Upper lobe of left lung (tissue), 6 donors: ENCODE results near the gene CSF3R. TPM values are rescaled to one million over a fixed set of nuclear protein-coding genes. Genes with fewer than 3 reads are reported as not detected.
A peak's percentile ranks its signal among the peaks of the same experiment; 100 is the strongest.
"Not testable (repeated sequence)": the region's sequence is repeated elsewhere in the genome, so short reads cannot be mapped to it uniquely, and the experiment has no call there.

Experiments used
- ATAC-seq, 2 donors: fragments of 200-7000 bp; cut with Tn5 transposase; one replicate each; pipeline ENCODE4 v1.9.1; 2022; ENCODE audit warnings: mild to moderate bottlenecking in 2 of 2, moderate library complexity in 2 of 2; ENCODE audit not compliant: low FRiP score in 2 of 2
- DNase-seq, 2 donors: peaks; one replicate each; pipeline ENCODE4 v3.0.0-alpha.2; 2019 to 2020
- H3K27ac ChIP-seq, 4 donors: fragments of 200-600 bp; sonication (generic); one replicate each; pipeline ENCODE4 v1.5.1; 2016 to 2019
- H3K27me3 ChIP-seq, 4 donors: fragments of 200-600 bp; sonication (generic); one replicate each; pipeline ENCODE4 v1.5.1; 2017 to 2019
- H3K36me3 ChIP-seq, 4 donors: fragments of 200-600 bp; sonication (generic); one replicate each; pipeline ENCODE4 v1.5.1; 2016 to 2019
- H3K4me1 ChIP-seq, 4 donors: fragments of 200-600 bp; sonication (generic); one replicate each; pipeline ENCODE4 v1.5.1; 2018 to 2019
- H3K4me3 ChIP-seq, 4 donors: fragments of 200-600 bp; sonication (generic); one replicate each; pipeline ENCODE4 v1.5.1; 2017 to 2019; ENCODE audit warnings: mild to moderate bottlenecking in 2 of 4, moderate library complexity in 1 of 4
- H3K9me3 ChIP-seq, 4 donors: fragments of 200-600 bp; sonication (generic); one replicate each; pipeline ENCODE4 v1.5.1; 2018 to 2019
- EP300 ChIP-seq, 4 donors: sonication (generic); formaldehyde crosslinking; IDR thresholded peaks; one replicate each; pipeline ENCODE4 v1.5.1; 2017; ENCODE audit warnings: antibody characterized with exemption in 4 of 4, control low read depth in 2 of 4
- POLR2A ChIP-seq, 4 donors: fragments of 450-650 bp; IDR thresholded peaks; one replicate each; pipeline ENCODE4 v1.5.1; 2016 to 2017; ENCODE audit warnings: antibody characterized with exemption in 4 of 4, mild to moderate bottlenecking in 2 of 4
- POLR2AphosphoS5 ChIP-seq, 2 donors: sonication (generic); formaldehyde crosslinking; IDR thresholded peaks; one replicate each; pipeline ENCODE4 v1.5.1; 2017; ENCODE audit warnings: antibody characterized with exemption in 2 of 2
- WGBS, 2 donors: methylation state at CpG; one replicate each; pipeline ENCODE4 v1.1.5; 2017 to 2018; 5-methylcytosine and 5-hydroxymethylcytosine counted together
- total RNA-seq, 6 donors: library from RNA; depleted of rRNA in 4 of 6; stranded (reverse); fragments of >200 nt in 4 of 6; gene quantifications; one replicate each; pipeline versions ENCODE4 v1.1.0 to v1.2.1, GENCODE V29; 2016 to 2021
- TF ChIP-seq, protein P1 (sequence below), 6 experiments: fragments of 450-650 bp in 4 of 6; fragments of 200-600 bp in 2 of 6; sonication (generic) in 2 of 6; IDR thresholded peaks; one replicate each; pipeline ENCODE4 v1.5.1; 2016 to 2019; ENCODE audit warnings: antibody characterized with exemption in 6 of 6
- donor health status: DM: no; HTN: no; CAD: no; lungs with moderate emphysema.
- donor health status: DM: no; HTN: yes; CAD: no; lungs with severe emphysema.

Gene CSF3R
- total RNA-seq, 6 donors from 2014 or later = 192 to 851 (median 261) TPM

DNA sequence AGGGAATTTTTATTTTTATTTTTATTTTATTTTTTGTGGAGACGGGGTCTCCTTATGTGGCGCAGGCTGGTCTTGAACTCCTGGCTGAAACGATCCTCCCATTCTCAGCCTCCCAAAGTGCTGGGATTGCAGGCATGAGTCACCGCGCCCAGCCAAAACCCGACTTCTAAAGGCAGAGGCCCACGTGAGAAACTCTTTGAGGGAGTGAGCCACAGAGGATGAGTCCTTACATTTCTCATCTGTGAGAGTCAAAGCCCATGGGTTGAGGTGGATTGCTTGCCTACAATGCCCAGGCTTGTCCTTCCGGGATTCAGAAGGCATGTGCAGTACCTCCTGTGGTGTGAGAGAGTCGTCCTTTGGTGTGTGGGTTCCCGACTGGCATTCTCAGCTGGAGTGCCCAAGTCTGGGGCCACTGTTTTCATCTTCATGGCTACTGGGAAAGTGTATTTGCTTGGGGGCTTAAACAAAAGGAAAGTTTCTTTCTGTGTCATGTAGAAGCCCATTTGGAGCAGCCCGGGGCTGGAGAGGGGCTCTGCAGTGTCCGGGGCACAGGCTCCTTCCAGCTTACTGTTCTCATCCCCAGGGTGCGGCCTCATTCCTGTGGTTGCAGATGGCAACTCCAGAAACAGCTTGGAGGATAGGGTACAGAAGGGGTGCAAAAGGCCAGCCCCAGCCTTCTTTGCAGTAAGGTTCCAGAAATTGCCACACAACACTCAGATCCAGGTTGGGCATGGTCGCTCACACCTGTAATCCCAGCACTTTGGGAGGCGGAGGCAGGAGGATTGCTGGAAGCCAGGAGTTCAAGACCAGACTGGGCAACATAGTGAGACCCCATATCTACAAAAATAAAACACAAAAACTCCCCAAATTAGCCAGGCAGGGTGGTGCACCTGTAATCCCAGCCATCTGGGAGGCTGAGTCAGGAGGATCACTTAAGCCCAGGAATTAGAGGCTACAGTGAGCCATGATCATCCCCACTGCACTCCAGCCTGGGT is 29.4 kb upstream of the CSF3R start:
- H3K27ac ChIP-seq = no peak overlapping the region
- DNase-seq = no peak
- no peak for ATAC-seq
- H3K9me3 ChIP-seq = no peaks in the 10 kb centered on the region
- H3K27me3 ChIP-seq = no peaks in the 10 kb centered on the region
- H3K4me1 ChIP-seq = peaks cover 0 to 11% (median 2%) of the 10 kb centered on the region in 4 donors
- H3K36me3 ChIP-seq = no peaks in the 10 kb centered on the region
- H3K4me3 ChIP-seq = no peak overlapping the region
- WGBS, 2 donors = 79 to 80% methylated on average over 13 to 15 of the region's 15 CpGs
- TF ChIP-seq EP300 (IDR thresholded peaks at IDR 0.05) (no peak), POLR2AphosphoS5 (IDR thresholded peaks at IDR 0.05) (no peak), POLR2A (IDR thresholded peaks at IDR 0.05) (no peak)
- TF ChIP-seq, protein P1, sequence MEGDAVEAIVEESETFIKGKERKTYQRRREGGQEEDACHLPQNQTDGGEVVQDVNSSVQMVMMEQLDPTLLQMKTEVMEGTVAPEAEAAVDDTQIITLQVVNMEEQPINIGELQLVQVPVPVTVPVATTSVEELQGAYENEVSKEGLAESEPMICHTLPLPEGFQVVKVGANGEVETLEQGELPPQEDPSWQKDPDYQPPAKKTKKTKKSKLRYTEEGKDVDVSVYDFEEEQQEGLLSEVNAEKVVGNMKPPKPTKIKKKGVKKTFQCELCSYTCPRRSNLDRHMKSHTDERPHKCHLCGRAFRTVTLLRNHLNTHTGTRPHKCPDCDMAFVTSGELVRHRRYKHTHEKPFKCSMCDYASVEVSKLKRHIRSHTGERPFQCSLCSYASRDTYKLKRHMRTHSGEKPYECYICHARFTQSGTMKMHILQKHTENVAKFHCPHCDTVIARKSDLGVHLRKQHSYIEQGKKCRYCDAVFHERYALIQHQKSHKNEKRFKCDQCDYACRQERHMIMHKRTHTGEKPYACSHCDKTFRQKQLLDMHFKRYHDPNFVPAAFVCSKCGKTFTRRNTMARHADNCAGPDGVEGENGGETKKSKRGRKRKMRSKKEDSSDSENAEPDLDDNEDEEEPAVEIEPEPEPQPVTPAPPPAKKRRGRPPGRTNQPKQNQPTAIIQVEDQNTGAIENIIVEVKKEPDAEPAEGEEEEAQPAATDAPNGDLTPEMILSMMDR (IDR thresholded peaks at IDR 0.05) = no peak

DNA sequence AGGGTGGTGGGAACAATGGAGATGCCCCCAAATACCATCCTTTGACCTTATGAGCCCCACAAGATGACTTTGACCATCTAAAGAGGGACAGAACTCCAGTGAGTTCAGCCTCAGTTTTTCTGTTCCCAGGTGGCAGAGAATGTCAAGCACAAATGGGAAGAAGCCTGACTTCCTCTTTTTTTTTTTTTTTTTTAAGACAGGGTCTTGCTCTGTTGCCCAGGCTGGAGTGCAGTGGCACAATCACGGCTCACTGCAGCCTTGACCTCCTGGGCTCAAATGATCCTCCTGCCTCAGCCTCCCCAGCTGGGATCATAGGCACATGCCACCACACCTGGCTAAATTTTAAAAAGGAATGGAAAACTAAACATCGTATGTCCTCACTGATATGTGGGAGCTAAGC is 28.5 kb upstream of the CSF3R start:
- 85 to 88% methylated on average over 2 of the region's 2 CpGs for WGBS, 2 donors
- H3K4me3 ChIP-seq, H3K36me3 ChIP-seq, H3K4me1 ChIP-seq, H3K27me3 ChIP-seq, H3K9me3 ChIP-seq, H3K27ac ChIP-seq, ATAC-seq: not testable (repeated sequence)
- peak in 1 of 2 donors; percentile 14 for DNase-seq

DNA sequence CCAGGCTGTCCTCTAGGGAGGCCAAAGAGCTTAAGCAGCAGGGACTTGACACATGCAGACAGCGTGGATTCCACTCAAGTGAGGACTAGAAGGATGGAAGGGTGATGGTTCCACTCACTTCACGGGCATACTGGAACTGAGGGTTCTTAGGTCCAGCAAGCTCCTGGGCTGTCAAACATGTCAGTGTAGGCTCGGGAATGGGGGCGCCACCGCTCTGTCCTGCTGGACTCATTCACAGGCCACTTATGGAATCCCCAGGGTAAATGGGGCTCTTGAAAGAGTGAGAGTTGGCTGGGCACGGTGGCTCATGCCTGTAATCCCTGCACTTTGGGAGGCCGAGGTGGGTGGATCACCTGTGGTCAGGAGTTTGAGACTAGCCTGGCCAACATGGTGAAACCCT is 27.7 kb upstream of the CSF3R start:
- Histone ChIP-seq H3K36me3 (no peaks in the 10 kb centered on the region), H3K9me3 (no peaks in the 10 kb centered on the region), H3K27ac (no peak overlapping the region), H3K27me3 (no peaks in the 10 kb centered on the region), H3K4me1 (no peaks in the 10 kb centered on the region), H3K4me3 (no peak overlapping the region)
- TF ChIP-seq POLR2AphosphoS5 (IDR thresholded peaks at IDR 0.05) = no peak
- TF ChIP-seq EP300 (IDR thresholded peaks at IDR 0.05) = no peak
- no peak for TF ChIP-seq POLR2A (IDR thresholded peaks at IDR 0.05)
- TF ChIP-seq, protein P1 (IDR thresholded peaks at IDR 0.05) = no peak
- 83% methylated on average over 4 to 7 of the region's 7 CpGs for WGBS, 2 donors
- no peak for ATAC-seq
- peak in 1 of 2 donors; percentile 20 for DNase-seq

DNA sequence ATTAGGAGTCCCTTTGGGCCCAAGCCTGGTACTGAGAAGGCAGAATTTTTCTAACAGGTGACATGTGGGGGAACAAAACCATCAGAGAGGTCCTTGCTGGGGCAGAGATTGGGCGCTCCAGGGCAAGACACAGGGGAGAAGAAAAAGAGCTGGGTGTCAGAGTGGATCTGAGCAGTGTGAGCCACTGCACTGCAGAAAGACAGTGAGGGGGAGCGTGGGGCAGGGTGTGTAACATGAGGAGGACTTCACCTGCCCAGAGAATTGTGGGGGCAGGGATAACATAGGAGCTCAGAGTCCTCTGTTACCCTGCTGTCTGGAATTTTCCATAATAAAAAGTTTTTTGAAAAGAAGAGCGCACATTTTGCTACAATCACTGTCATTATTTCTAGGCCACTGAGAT is 25.5 kb upstream of the CSF3R start:
- 79 to 91% methylated on average over 3 of the region's 3 CpGs for whole genome bisulfite sequencing, 2 donors
- Histone ChIP-seq H3K4me3 (no peak overlapping the region), H3K4me1 (no peaks in the 10 kb centered on the region), H3K27me3 (no peaks in the 10 kb centered on the region), H3K9me3 (no peaks in the 10 kb centered on the region), H3K27ac (no peak overlapping the region), H3K36me3 (no peaks in the 10 kb centered on the region)
- TF ChIP-seq POLR2AphosphoS5 (IDR thresholded peaks at IDR 0.05) = no peak
- TF ChIP-seq EP300 (IDR thresholded peaks at IDR 0.05) = no peak
- no peak for TF ChIP-seq POLR2A (IDR thresholded peaks at IDR 0.05)
- TF ChIP-seq, protein P1 (IDR thresholded peaks at IDR 0.05) = no peak
- no peak for DNase-seq
- ATAC-seq = no peak

DNA sequence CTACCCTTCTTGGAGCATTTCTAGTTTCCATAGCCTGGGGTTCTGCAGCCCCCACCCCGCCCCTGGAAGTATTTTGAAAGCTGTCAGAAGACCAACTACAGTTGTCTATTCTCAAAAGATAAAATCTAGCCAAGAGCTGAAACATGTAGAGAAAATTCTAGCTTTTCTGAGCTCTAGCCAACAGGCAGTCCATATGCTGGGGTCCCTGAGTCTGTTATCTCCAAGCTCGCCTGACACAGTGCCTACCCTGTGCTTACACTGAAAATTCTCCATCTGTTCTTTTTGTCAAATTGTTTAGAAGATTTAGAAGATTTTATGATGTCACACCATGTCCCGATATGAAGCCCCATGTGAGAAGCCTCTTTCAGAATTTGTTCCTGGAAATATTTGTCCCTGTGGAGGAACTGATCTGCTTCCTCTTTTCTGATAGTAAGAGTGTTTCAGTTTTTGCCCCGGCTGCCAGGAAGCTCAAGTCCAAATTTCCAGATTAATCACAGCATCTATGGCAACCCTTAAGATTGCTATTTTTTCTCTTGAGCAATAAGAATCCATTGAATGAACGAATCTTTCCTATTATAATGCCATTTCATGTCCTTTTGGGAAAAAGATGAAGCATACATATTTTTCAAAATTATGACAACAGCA is 23.7 kb upstream of the CSF3R start:
- Histone ChIP-seq H3K27ac (no peak overlapping the region), H3K36me3 (no peaks in the 10 kb centered on the region), H3K4me1 (no peaks in the 10 kb centered on the region), H3K27me3 (no peaks in the 10 kb centered on the region), H3K4me3 (no peak overlapping the region), H3K9me3 (no peaks in the 10 kb centered on the region)
- no peak for ATAC-seq
- 54 to 57% methylated on average over 5 of the region's 5 CpGs for WGBS, 2 donors
- DNase-seq = peak in 1 of 2 donors; percentile 12
- TF ChIP-seq POLR2A (IDR thresholded peaks at IDR 0.05) = no peak
